Measurements from ENCODE around the gene MEOX2.

- TF ChIP-seq, protein P1, sequence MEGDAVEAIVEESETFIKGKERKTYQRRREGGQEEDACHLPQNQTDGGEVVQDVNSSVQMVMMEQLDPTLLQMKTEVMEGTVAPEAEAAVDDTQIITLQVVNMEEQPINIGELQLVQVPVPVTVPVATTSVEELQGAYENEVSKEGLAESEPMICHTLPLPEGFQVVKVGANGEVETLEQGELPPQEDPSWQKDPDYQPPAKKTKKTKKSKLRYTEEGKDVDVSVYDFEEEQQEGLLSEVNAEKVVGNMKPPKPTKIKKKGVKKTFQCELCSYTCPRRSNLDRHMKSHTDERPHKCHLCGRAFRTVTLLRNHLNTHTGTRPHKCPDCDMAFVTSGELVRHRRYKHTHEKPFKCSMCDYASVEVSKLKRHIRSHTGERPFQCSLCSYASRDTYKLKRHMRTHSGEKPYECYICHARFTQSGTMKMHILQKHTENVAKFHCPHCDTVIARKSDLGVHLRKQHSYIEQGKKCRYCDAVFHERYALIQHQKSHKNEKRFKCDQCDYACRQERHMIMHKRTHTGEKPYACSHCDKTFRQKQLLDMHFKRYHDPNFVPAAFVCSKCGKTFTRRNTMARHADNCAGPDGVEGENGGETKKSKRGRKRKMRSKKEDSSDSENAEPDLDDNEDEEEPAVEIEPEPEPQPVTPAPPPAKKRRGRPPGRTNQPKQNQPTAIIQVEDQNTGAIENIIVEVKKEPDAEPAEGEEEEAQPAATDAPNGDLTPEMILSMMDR (IDR thresholded peaks at IDR 0.05) = no peak
- TF ChIP-seq POLR2A (IDR thresholded peaks at IDR 0.05) = no peak
Measured at GRCh38 chr7:15729746-15730145, 43.3 kb upstream of the MEOX2 start.
